Peyer's patch (tissue), 4 donors: ENCODE data around the gene CIAO1.

Experiments
- CTCF ChIP-seq, 6 experiments: fragments of 450-650 bp in 4 of 6; fragments of 200-600 bp in 2 of 6; sonication (generic) in 1 of 6; IDR thresholded peaks; one replicate each; pipeline ENCODE4 v1.5.1; 2017 to 2019; ENCODE audit warnings: antibody characterized with exemption in 6 of 6, mild to moderate bottlenecking in 3 of 6, moderate library complexity in 1 of 6
- POLR2A ChIP-seq, 2 donors: fragments of 450-650 bp; IDR thresholded peaks; one replicate each; pipeline ENCODE4 v1.5.1; 2017; ENCODE audit warnings: antibody characterized with exemption in 2 of 2, mild to moderate bottlenecking in 2 of 2, moderate library complexity in 2 of 2

- TF ChIP-seq POLR2A (IDR thresholded peaks at IDR 0.05) (no peak), CTCF (IDR thresholded peaks at IDR 0.05) (no peak)
Observed at GRCh38 chr2:96264086-96264485, 1.9 kb upstream of the CIAO1 start.
